Measurements from ENCODE around the gene FAM120AOS.

Gene FAM120AOS

GRCh38 chr9:93468763-93469456 lies 15.5 kb upstream of the FAM120AOS start:
- Histone ChIP-seq H3K27ac (ENCODE audit: low read depth, low read length) (no peak overlapping the region), H3K79me2 (ENCODE audit: control insufficient read depth, insufficient read depth, low read length, poor library complexity) (peaks cover 11% of the 10 kb centered on the region), H2BK5ac (ENCODE audit: low read depth, low read length, poor library complexity) (peak overlapping the region; percentile 23), H3K4ac (ENCODE audit: low read depth, low read length) (peak overlapping the region; percentile 37), H3K4me1 (ENCODE audit: control insufficient read depth in 1 of 2, insufficient read depth in 2 of 2, low read length in 2 of 2) (peaks cover 2 to 3% of the 10 kb centered on the region in 2 experiments), H3K23ac (ENCODE audit: low read length) (no peak overlapping the region), H3K4me3 (ENCODE audit: low read depth, low read length) (no peak overlapping the region), H4K8ac (ENCODE audit: low read depth, low read length) (no peak overlapping the region), H2BK12ac (ENCODE audit: low read length) (no peak overlapping the region), H3K9me3 (ENCODE audit: insufficient read depth, low read depth, low read length) (no peaks in the 10 kb centered on the region), H2AK5ac (ENCODE audit: low read length) (no peak overlapping the region), H3K27me3 (ENCODE audit: insufficient read depth, low read length) (no peaks in the 10 kb centered on the region), H2BK120ac (ENCODE audit: insufficient read depth, low read length, poor library complexity) (no peak overlapping the region), H3K79me1 (ENCODE audit: low read length) (no peaks in the 10 kb centered on the region), H3K4me2 (ENCODE audit: low read length) (no peak overlapping the region), H4K91ac (ENCODE audit: low read depth, low read length) (no peak overlapping the region), H4K12ac (ENCODE audit: low read depth, low read length) (no peak overlapping the region), H3K9ac (ENCODE audit: low read length) (no peak overlapping the region), H3K14ac (ENCODE audit: low read length) (no peak overlapping the region), H3K18ac (ENCODE audit: low read length) (no peak overlapping the region), H3K36me3 (ENCODE audit: control insufficient read depth in 1 of 2, insufficient read depth in 2 of 2, low read length in 2 of 2) (peaks cover 0 to 2% of the 10 kb centered on the region in 2 experiments), H2AFZ (ENCODE audit: insufficient read depth, low read length, poor library complexity) (no peak overlapping the region)
- no CpG with 5 or more reads among the region's 5 CpGs for WGBS (ENCODE audit: extremely low coverage, insufficient coverage, insufficient read length)
- DNase-seq: no peak

DNA sequence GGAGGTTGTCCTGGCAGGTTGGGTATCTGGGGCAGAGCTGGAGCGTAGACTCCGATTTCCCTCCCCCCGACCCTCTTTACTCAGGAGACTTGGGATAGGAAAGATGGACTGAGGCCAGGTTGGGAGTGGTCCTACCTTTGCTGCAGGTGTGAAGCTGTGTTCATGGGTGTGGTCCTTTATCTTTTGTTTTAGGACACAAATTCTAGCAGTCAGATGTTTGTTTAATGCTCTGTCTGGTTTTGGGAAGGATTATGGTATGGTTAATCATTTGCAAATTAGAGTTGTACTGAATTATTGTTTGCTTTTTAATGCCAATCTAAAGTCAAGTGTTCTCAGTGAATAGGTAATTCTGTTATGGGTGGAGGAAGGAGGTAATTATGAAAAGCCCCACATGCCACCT lies 14.1 kb upstream of the FAM120AOS start:
- Histone ChIP-seq H3K79me2 (ENCODE audit: control insufficient read depth, insufficient read depth, low read length, poor library complexity) (peaks cover 11% of the 10 kb centered on the region), H3K18ac (ENCODE audit: low read length) (no peak overlapping the region), H4K8ac (ENCODE audit: low read depth, low read length) (no peak overlapping the region), H3K4me1 (ENCODE audit: control insufficient read depth in 1 of 2, insufficient read depth in 2 of 2, low read length in 2 of 2) (peaks cover 2 to 3% of the 10 kb centered on the region in 2 experiments), H3K4ac (ENCODE audit: low read depth, low read length) (peak overlapping the region; percentile 53), H3K36me3 (ENCODE audit: control insufficient read depth in 1 of 2, insufficient read depth in 2 of 2, low read length in 2 of 2) (peaks cover 0 to 2% of the 10 kb centered on the region in 2 experiments), H3K27me3 (ENCODE audit: insufficient read depth, low read length) (no peaks in the 10 kb centered on the region), H3K4me2 (ENCODE audit: low read length) (no peak overlapping the region), H2BK5ac (ENCODE audit: low read depth, low read length, poor library complexity) (no peak overlapping the region), H2AFZ (ENCODE audit: insufficient read depth, low read length, poor library complexity) (no peak overlapping the region), H2BK120ac (ENCODE audit: insufficient read depth, low read length, poor library complexity) (no peak overlapping the region), H3K23ac (ENCODE audit: low read length) (no peak overlapping the region), H4K91ac (ENCODE audit: low read depth, low read length) (no peak overlapping the region), H4K12ac (ENCODE audit: low read depth, low read length) (no peak overlapping the region), H3K14ac (ENCODE audit: low read length) (no peak overlapping the region), H3K9me3 (ENCODE audit: insufficient read depth, low read depth, low read length) (no peaks in the 10 kb centered on the region), H3K27ac (ENCODE audit: low read depth, low read length) (no peak overlapping the region), H2BK12ac (ENCODE audit: low read length) (no peak overlapping the region), H2AK5ac (ENCODE audit: low read length) (no peak overlapping the region), H3K4me3 (ENCODE audit: low read depth, low read length) (no peak overlapping the region), H3K9ac (ENCODE audit: low read length) (no peak overlapping the region), H3K79me1 (ENCODE audit: low read length) (no peaks in the 10 kb centered on the region)
- no CpG with 5 or more reads among the region's 3 CpGs for WGBS (ENCODE audit: extremely low coverage, insufficient coverage, insufficient read length)
- DNase-seq: no peak

GRCh38 chr9:93467062-93467416 lies 13.7 kb upstream of the FAM120AOS start:
- Histone ChIP-seq H4K8ac (ENCODE audit: low read depth, low read length) (no peak overlapping the region), H4K12ac (ENCODE audit: low read depth, low read length) (no peak overlapping the region), H3K23ac (ENCODE audit: low read length) (no peak overlapping the region), H3K18ac (ENCODE audit: low read length) (no peak overlapping the region), H3K14ac (ENCODE audit: low read length) (no peak overlapping the region), H3K4me3 (ENCODE audit: low read depth, low read length) (no peak overlapping the region), H3K36me3 (ENCODE audit: control insufficient read depth in 1 of 2, insufficient read depth in 2 of 2, low read length in 2 of 2) (peaks cover 0 to 2% of the 10 kb centered on the region in 2 experiments), H2AK5ac (ENCODE audit: low read length) (no peak overlapping the region), H2BK12ac (ENCODE audit: low read length) (no peak overlapping the region), H3K9me3 (ENCODE audit: insufficient read depth, low read depth, low read length) (no peaks in the 10 kb centered on the region), H2BK5ac (ENCODE audit: low read depth, low read length, poor library complexity) (no peak overlapping the region), H3K27me3 (ENCODE audit: insufficient read depth, low read length) (no peaks in the 10 kb centered on the region), H3K79me1 (ENCODE audit: low read length) (no peaks in the 10 kb centered on the region), H3K4me2 (ENCODE audit: low read length) (no peak overlapping the region), H4K91ac (ENCODE audit: low read depth, low read length) (no peak overlapping the region), H3K4ac (ENCODE audit: low read depth, low read length) (peak overlapping the region; percentile 59), H2BK120ac (ENCODE audit: insufficient read depth, low read length, poor library complexity) (no peak overlapping the region), H3K4me1 (ENCODE audit: control insufficient read depth in 1 of 2, insufficient read depth in 2 of 2, low read length in 2 of 2) (peaks cover 2 to 3% of the 10 kb centered on the region in 2 experiments), H3K27ac (ENCODE audit: low read depth, low read length) (no peak overlapping the region), H3K9ac (ENCODE audit: low read length) (no peak overlapping the region), H2AFZ (ENCODE audit: insufficient read depth, low read length, poor library complexity) (no peak overlapping the region), H3K79me2 (ENCODE audit: control insufficient read depth, insufficient read depth, low read length, poor library complexity) (peaks cover 11% of the 10 kb centered on the region)
- DNase-seq: no peak
- WGBS (ENCODE audit: extremely low coverage, insufficient coverage, insufficient read length): no CpG with 5 or more reads among the region's 3 CpGs

GRCh38 chr9:93466416-93467061 lies 13.2 kb upstream of the FAM120AOS start:
- DNase-seq: no peak
- Histone ChIP-seq H3K4me2 (ENCODE audit: low read length) (no peak overlapping the region), H3K4me1 (ENCODE audit: control insufficient read depth in 1 of 2, insufficient read depth in 2 of 2, low read length in 2 of 2) (peaks cover 2 to 3% of the 10 kb centered on the region in 2 experiments), H3K27ac (ENCODE audit: low read depth, low read length) (no peak overlapping the region), H3K36me3 (ENCODE audit: control insufficient read depth in 1 of 2, insufficient read depth in 2 of 2, low read length in 2 of 2) (peaks cover 0 to 2% of the 10 kb centered on the region in 2 experiments), H3K4me3 (ENCODE audit: low read depth, low read length) (no peak overlapping the region), H3K23ac (ENCODE audit: low read length) (no peak overlapping the region), H3K79me2 (ENCODE audit: control insufficient read depth, insufficient read depth, low read length, poor library complexity) (peaks cover 11% of the 10 kb centered on the region), H3K9me3 (ENCODE audit: insufficient read depth, low read depth, low read length) (no peaks in the 10 kb centered on the region), H4K12ac (ENCODE audit: low read depth, low read length) (no peak overlapping the region), H2BK120ac (ENCODE audit: insufficient read depth, low read length, poor library complexity) (no peak overlapping the region), H2AFZ (ENCODE audit: insufficient read depth, low read length, poor library complexity) (no peak overlapping the region), H3K18ac (ENCODE audit: low read length) (no peak overlapping the region), H3K9ac (ENCODE audit: low read length) (no peak overlapping the region), H3K27me3 (ENCODE audit: insufficient read depth, low read length) (no peaks in the 10 kb centered on the region), H2BK12ac (ENCODE audit: low read length) (no peak overlapping the region), H2BK5ac (ENCODE audit: low read depth, low read length, poor library complexity) (no peak overlapping the region), H3K14ac (ENCODE audit: low read length) (no peak overlapping the region), H4K8ac (ENCODE audit: low read depth, low read length) (no peak overlapping the region), H2AK5ac (ENCODE audit: low read length) (no peak overlapping the region), H3K4ac (ENCODE audit: low read depth, low read length) (peak overlapping the region; percentile 59), H3K79me1 (ENCODE audit: low read length) (no peaks in the 10 kb centered on the region), H4K91ac (ENCODE audit: low read depth, low read length) (no peak overlapping the region)
- no CpG with 5 or more reads among the region's 7 CpGs for WGBS (ENCODE audit: extremely low coverage, insufficient coverage, insufficient read length)
